OCI-LY3 (cell line): ENCODE measurements around the gene AGAP2.

Source experiments
- CTCF ChIP-seq: fragments of 200-600, 300-600 bp; sonication (generic); IDR thresholded peaks from 2 replicates; pipeline ENCODE4 v1.5.1; 2014; ENCODE audit warnings: antibody characterized with exemption, low read length, low read depth
- EZH2phosphoT487 ChIP-seq: fragments of 200-600 bp; shearing (Covaris generic); IDR thresholded peaks from 2 replicates; pipeline ENCODE4 v1.6.1; 2018; ENCODE audit warnings: antibody characterized with exemption, mixed run types, low read depth

GRCh38 chr12:57712701-57713100, 25.8 kb downstream of the AGAP2 start:
- TF ChIP-seq CTCF (no peak), EZH2phosphoT487 (no peak)
